GM19328 (cell line): Measurements from ENCODE around the gene NKD2.
"Not testable (repeated sequence)": the region's sequence is repeated elsewhere in the genome, so short reads cannot be mapped to it uniquely, and the experiment has no call there.

ENCODE experiments used
- ATAC-seq: cut with Tn5 transposase; IDR thresholded peaks from one replicate; pipeline ENCODE4 v1.9.1; 2021; ENCODE audit warnings: mild to moderate bottlenecking, moderate library complexity; ENCODE audit not compliant: unreplicated experiment

The NKD2 gene

GRCh38 chr5:1066676-1067075, 58.1 kb downstream of the NKD2 start:
- no peak for ATAC-seq

DNA sequence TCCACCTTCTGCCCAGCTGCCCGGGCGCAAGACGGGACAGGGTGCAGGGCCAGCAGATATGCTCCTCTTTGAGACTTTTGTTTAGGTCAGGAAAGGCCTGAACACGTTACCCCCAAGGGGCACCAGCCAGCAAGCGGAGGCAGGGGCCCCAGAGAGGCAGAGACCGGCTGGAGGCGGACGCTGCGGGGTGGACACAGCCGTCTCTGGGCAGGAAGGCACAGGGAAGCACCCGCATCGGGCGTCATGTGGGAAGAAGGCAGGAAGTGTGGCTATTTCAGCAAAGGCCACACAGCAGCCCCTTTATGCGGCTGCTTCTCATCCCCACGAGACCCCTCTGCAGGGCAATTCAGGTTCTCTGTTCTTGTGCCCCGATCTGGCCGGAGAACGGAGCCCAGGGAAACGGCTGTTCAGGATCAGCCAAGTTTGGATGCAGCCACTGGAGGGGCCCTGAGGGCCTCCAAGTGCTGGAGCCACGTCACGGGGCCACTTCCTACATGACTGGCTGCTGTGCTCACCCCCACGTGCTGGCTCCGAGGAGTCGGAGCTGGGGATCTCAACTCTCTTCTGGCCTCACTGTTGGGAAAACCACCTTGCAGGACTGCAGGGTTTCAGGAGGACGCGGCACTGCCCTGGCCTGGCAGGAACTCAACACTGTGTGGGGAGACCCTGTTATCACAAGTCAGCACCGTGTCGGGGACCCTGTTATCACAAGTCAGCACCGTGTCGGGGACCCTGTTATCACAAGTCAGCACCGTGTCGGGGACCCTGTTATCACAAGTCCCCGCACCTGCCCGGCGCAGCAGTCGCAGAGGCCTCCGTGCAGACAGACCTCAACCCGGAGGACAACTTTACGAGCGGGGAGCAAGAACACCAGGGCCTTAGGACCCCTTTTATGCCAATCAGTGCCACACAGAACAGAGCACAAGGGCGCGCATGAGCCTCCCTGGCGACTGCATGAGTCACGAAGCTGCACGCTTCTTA, 58.8 kb downstream of the NKD2 start:
- ATAC-seq: no peak

DNA sequence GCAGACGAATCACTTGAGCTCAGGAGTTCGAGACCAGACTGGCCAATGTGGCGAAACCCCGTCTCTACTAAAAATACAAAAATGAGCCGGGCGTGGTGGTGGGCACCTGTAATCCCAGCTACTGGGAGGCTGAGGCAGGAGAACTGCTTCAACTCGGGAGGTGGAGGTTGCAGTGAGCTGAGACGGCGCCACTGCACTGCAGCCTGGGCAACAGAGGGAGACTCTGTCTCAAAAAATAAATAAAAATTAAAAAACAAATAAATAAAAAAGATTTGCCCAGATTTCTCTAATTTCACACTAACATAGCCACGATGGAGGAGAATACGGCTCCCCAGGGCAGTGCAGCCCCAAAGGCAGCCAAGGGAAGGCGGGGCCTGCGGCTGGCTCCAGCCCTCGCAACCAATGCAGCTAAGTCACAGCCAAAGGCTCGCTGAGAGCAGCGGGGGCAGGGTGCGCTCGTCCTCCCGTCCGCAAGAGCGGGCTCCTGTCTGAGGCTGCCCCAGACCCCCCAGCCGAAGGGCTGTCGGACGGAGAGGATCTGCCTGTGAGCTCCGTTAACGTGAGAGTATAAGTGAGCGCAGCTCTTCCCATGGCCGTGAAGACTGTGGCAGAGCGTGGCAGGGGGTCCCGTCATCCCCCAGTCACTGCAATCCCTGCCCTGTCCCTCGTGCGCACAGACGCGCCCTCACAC, 59.7 kb downstream of the NKD2 start:
- no peak for ATAC-seq

- ATAC-seq: no peak
Measured at GRCh38 chr5:1068895-1069719, 60.5 kb downstream of the NKD2 start.

DNA sequence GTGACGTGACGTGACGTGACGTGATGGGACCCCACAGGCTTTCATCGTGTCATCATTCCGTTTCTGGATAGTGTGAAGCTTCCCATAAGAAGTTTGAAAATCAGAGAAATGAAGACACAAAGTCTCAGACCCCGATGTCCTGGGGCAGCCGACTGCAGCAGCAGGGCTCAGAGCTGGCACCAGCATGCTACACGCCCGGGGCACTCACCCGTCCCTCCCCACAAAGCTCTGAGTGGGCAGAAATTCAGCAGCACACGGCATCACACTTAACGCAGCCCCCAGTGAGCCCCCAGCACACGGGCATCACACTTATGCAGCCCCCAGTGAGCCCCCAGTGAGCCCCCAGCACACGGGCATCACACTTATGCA, 61.1 kb downstream of the NKD2 start:
- ATAC-seq: no peak

DNA sequence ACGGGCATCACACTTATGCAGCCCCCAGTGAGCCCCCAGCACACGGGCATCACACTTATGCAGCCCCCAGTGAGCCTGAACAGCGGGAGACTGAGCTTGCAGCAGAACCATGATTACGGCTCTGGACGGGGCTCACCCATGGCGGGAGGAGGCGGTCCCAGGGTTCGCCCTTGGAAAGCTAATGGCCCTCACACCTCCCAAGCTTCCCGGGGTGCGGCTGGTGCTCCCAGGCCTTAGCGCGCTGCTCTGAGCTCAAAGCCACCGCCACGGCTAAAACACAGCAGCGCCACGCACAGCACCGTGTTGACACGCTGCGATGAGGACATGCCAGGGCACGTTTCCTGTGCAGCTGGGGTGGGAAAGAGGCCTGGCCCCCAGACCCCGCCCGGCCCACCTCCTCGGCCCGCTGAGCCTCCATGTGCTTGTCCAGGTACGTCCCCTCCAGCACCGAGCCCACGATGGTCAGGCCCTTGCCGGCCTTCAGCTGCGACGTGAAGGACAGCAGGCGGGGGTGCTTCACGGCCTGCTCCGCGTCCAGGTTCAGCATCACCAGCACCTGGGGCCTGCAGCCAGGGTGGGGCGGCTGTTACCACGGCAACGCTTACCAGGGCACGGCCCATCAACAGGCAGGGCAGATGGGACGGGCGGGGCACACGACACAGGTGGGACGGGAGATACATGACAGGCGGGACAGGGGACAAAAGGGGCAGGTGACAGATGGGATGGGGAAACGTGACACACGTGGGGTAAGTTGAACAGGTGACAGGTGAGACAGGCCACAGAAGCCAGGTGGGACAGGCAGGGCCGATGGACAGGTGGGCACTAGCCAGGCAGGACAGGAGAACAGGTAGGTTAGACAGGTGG, 64.9 kb downstream of the NKD2 start:
- ATAC-seq: no peak

DNA sequence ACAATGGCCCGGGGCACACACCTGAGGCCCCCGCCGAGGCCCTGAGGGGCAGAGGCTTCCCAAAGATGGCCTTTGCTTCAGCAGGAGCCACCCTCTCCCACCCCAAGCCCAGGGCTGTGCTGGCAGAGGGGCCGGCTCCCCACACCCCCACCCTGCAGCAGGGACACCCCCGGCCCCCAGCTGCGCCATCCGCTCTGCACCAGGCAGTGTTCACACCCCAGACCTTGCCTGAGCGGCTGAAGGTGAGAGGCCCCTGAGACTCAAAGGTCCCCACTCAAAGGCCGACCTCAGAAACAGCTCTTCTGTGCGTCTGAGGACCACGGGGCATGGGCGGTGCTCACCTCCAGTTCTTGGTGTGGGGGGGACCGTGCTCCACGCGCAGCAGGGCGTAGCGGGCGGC, 65.6 kb downstream of the NKD2 start:
- no peak for ATAC-seq

GRCh38 chr5:1074816-1075554, 66.4 kb downstream of the NKD2 start:
- ATAC-seq: no peak

- no peak for ATAC-seq
Measured at GRCh38 chr5:1075555-1075881, 66.9 kb downstream of the NKD2 start.

DNA sequence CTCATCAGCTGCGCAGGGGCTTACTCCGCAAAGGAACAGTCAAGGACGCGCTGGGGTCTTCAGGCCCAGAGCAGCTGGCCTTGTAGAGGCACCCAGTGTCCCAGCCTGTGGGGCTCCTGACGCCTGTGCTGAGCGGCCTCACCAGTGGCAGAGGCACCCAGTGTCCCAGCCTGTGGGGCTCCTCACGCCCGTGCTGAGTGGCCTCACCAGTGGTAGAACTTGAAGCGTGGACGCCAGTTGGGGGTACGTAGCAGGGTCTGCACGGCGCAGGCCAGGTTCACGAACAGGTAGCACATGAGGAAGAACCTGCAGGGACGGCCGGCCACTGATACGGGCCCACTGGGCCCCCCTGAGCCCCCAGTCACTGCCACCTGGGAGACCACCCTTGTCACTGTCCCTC, 67.3 kb downstream of the NKD2 start:
- no peak for ATAC-seq

DNA sequence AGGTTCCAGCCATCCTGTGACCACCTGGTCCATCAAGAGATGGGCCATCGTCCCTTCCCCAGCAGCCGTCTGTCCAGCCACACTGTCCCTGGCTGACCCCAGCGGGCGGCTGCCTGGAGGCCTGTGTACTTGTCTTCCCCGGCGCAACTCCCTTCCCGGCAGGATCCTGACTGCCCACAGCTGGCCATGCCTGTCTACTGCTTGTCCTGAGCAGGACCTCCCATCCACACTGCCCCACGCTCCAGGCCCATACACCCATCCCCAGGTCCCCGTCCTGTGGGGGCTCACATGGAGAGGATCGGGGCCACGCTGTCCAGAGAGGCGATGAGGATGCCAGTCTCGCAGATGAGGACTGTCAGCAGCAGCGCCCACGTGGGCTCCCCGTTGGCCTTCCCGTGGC, 67.8 kb downstream of the NKD2 start:
- ATAC-seq: no peak

- ATAC-seq: no peak
Measured at GRCh38 chr5:1077026-1077425, 68.4 kb downstream of the NKD2 start.

GRCh38 chr5:1077491-1078020, 69.0 kb downstream of the NKD2 start:
- no peak for ATAC-seq

DNA sequence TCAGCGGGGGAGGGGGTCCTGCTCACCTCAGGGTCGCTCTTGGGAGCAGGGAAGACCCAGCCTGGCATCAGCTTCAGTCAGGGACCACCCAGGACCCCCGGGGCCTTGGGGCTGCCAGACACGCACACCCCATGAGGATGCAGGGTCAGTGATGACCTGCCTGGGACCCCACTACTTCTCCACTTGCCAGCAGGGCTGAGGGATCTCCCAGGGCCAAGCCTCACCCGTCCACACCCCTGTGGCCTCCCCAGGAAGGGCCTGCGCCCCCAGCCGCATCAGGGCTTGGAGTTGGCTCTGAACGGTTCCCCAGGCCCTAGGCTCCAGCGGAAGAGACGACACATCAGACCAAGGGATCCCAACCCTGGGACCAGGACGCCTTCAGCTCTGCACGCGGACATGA, 69.6 kb downstream of the NKD2 start:
- ATAC-seq: no peak

- no peak for ATAC-seq
Measured at GRCh38 chr5:1078851-1079250, 70.2 kb downstream of the NKD2 start.

DNA sequence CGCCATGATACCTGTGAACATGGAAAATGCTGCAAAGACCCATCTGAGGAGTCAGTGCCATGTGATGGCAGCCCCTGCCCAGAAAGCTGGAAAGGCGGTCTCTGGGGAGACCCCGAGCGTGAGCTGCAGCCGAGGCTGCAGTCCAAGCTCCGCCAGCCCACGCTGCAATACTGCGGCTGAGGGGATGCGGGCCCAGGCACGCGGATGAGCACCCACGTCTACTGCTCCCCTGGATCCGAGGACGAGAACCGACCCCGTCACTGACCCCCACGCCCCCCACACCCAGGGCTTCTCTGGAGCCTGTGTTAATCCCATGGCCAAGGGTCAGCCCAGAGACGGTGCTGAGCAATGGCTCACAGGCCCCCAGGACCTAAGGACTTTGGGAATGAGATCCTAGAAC, 70.9 kb downstream of the NKD2 start:
- no peak for ATAC-seq

DNA sequence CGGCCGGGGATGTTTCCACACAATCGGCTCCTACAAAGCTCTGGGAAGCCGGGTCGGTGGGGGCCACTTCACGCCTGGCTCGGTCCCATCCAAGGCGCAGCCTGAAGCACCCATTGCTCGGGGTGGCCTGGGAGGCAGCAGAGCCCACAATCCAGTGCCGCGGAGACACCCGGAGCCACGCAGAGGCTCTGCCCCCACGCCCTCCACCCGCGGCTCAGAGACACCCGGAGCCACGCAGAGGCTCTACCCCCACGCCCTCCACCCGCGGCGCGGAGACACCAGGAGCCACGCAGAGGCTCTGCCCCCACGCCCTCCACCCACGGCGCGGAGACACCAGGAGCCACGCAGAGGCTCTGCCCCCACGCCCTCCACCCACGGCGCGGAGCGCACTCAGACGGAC, 71.4 kb downstream of the NKD2 start:
- no peak for ATAC-seq

- ATAC-seq: no peak
Measured at GRCh38 chr5:1080432-1080831, 71.8 kb downstream of the NKD2 start.

- ATAC-seq: no peak
Measured at GRCh38 chr5:1081519-1081918, 72.9 kb downstream of the NKD2 start.

- ATAC-seq: not testable (repeated sequence)
Measured at GRCh38 chr5:1083026-1083425, 74.4 kb downstream of the NKD2 start.
